Stomach (tissue), 4 donors: Measurements from ENCODE around the gene HAAO.

Experiments
- CTCF ChIP-seq, 7 experiments: fragments of 450-650 bp in 4 of 7; fragments of 200-600 bp in 3 of 7; sonication (generic) in 3 of 7; IDR thresholded peaks; one replicate each; pipeline ENCODE4 v1.5.1; 2016 to 2019; ENCODE audit warnings: antibody characterized with exemption in 7 of 7, control low read depth in 2 of 7, mild to moderate bottlenecking in 1 of 7
- POLR2A ChIP-seq, 4 donors: fragments of 450-650 bp; IDR thresholded peaks; one replicate each; pipeline ENCODE4 v1.6.1; 2016; ENCODE audit warnings: antibody characterized with exemption in 4 of 4, control low read depth in 2 of 4, mild to moderate bottlenecking in 1 of 4, moderate library complexity in 1 of 4
- POLR2AphosphoS5 ChIP-seq, 3 donors: sonication (generic); formaldehyde crosslinking; IDR thresholded peaks; one replicate each; pipeline ENCODE4 v1.6.1; 2016; ENCODE audit warnings: antibody characterized with exemption in 3 of 3

GRCh38 chr2:42823744-42824453 is 31.5 kb upstream of the HAAO start:
- TF ChIP-seq POLR2A (IDR thresholded peaks at IDR 0.05) (no peak), CTCF (IDR thresholded peaks at IDR 0.05) (no peak), POLR2AphosphoS5 (IDR thresholded peaks at IDR 0.05) (no peak)
